Activated CD8-positive, alpha-beta memory T cell treated with anti-CD3 and anti-CD28 coated beads, Interleukin-2, amount 50 U/mL, for 1 hour (primary cell): ENCODE measurements around the gene PKD2L1.
A peak's percentile ranks its signal among the peaks of the same experiment; 100 is the strongest.
"Not testable (repeated sequence)": the region's sequence is repeated elsewhere in the genome, so short reads cannot be mapped to it uniquely, and the experiment has no call there.

Experiments used
- DNase-seq: peaks from one replicate; pipeline ENCODE4 v3.0.0-alpha.2; 2020; ENCODE audit errors: extremely low read depth

PKD2L1 gene

DNA sequence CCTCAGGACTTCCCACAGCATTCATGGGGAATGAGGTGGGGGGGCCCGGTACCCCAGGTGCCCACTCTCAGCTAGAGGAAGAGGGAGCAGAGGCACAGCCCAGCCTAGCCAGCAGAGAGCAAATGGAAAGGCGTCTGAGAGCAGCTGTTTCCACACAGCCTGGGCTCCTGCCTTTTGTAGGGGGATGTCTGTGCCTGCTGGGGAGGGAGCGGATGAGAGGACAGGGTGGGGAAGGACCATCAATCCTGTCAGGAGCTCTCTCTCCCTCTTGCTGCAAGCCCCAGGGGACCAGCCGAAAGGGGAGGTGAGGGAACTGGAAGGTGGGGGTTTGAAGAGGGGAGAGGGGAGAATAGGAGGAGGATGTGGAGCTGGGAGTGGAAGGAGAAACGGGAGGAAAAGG is at the start of gene PKD2L1:
PKD2L1 (minus strand) TSS at position 150 of the 400 bp plus-strand sequence; CDS start at position 25, 125 bp downstream.
- no peak for DNase-seq

DNA sequence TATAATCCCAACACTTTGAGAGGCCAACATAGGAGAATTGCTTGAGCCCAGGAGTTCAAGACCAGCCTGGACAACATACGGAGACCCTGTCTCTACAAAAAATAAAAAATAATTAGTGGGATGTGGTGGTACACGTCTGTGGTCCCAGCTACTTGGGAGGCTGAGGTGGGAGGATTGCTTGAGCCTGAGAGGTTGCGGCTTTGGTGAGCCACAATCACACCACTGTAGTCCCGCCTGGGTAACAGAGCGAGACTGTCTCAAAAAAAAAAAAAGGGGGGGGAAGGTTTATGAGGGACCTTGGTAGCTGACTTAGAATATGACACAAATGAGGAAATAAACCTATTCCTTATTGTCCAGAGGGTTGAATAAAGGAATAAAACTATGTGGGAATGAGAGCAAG is 47.8 kb upstream of the PKD2L1 start:
- no peak for DNase-seq

- not testable (repeated sequence) for DNase-seq
These were observed 46.6 kb upstream of the PKD2L1 start for GRCh38 chr10:100376656-100377055.

- DNase-seq = not testable (repeated sequence)
These were observed 44.8 kb upstream of the PKD2L1 start for GRCh38 chr10:100374677-100375353.

GRCh38 chr10:100374200-100374655 is 44.2 kb upstream of the PKD2L1 start:
- no peak for DNase-seq

DNA sequence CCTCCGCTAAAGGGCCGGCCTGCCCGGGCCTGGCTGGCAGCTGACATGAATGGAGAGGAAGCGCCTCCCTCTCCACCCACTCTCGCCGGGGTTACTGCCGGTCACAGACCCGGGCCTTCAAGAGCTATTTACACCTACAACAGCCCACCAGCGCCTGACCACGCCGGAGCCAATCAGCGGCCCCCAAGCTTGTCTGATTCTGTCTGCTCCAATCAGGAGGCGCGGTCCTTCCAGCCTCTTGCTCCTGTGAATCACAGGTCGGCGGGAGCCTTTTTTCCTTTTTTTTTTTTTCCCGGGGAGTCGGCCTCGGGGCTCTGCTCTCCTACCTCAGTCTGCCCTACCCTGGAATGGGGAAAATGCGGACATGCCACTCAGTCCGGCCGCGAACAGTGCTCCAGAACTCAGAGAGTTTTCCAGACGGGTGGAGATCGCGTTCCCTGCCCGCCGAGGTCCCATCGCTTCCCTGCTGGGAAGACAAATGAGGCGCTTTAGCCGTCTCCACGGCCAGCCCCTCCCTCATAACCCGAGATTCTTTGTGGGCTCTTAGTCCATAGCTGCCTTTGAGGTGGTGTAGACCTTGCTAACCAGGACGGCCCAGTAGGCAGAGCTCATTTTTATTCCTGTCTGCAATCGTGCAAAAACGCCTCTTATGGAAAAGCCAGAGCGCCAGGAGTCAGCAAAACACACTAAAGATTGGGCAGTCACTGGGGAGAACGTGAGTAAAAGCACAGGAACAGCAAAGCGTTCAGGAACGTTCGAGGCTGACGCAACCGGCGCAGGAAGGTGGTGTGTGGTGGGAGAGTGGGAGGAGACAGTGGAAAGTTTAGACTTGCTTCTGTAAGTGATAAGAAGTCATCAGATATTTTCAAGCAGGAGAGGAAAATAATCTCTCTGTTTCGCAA is 43.5 kb upstream of the PKD2L1 start:
- DNase-seq = peak; percentile 79

GRCh38 chr10:100372415-100373297 is 42.6 kb upstream of the PKD2L1 start:
- no peak for DNase-seq

GRCh38 chr10:100371482-100372027 is 41.5 kb upstream of the PKD2L1 start:
- DNase-seq = no peak

GRCh38 chr10:100370714-100371481 is 40.9 kb upstream of the PKD2L1 start:
- DNase-seq = peak; percentile 18

- DNase-seq = no peak
These were observed 38.7 kb upstream of the PKD2L1 start for GRCh38 chr10:100368721-100369120.

GRCh38 chr10:100364735-100365391 is 34.8 kb upstream of the PKD2L1 start:
- no peak for DNase-seq

DNA sequence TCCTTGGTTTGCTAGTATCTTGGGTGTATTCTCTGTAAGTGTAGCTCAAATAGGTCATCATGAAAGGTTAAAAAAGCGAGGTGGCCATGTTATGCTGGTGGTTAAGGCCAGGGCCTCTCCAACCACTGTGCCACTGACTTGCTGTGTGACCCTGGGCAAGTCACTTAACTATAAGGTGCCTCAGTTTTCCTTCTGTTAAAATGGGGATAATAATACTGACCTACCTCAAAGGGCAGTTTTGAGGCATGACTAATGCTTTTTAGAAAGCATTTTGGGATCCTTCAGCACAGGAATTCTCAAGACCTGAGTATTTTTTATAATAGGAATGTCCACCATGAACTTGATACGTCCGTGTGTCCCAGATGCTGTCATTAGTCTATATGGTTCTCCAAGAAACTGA is 34.1 kb upstream of the PKD2L1 start:
- DNase-seq = no peak

GRCh38 chr10:100362570-100363496 is 32.8 kb upstream of the PKD2L1 start:
- no peak for DNase-seq

DNA sequence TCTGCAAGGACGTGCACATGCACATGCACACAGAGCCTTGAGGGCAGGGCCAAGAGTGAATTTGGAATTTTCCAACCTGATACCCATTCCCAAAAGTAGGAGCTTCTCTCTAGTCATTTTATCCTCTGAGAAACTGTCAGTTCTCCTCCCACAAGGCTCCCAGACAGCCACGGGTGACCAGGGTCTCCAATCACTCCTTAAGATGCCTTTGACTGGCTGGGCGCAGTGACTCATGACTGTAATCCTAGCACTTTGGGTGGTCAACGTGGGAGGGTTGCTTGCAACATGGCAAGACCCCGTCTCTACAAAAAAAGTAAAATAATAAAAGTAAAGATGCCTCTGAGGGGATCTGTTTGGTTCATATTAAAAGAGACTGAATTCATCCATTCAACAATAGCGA is 30.2 kb upstream of the PKD2L1 start:
- DNase-seq = no peak

- DNase-seq = no peak
These were observed 29.6 kb upstream of the PKD2L1 start for GRCh38 chr10:100359529-100360150.

GRCh38 chr10:100359030-100359432 is 29.0 kb upstream of the PKD2L1 start:
- DNase-seq = no peak

GRCh38 chr10:100357059-100357858 is 27.2 kb upstream of the PKD2L1 start:
- DNase-seq = no peak
